ENCODE results near the gene IKBKE.

The IKBKE gene

GRCh38 chr1:206450281-206450680 lies 20.0 kb upstream of the IKBKE start:
- H2AFZ ChIP-seq: no peak overlapping the region

DNA sequence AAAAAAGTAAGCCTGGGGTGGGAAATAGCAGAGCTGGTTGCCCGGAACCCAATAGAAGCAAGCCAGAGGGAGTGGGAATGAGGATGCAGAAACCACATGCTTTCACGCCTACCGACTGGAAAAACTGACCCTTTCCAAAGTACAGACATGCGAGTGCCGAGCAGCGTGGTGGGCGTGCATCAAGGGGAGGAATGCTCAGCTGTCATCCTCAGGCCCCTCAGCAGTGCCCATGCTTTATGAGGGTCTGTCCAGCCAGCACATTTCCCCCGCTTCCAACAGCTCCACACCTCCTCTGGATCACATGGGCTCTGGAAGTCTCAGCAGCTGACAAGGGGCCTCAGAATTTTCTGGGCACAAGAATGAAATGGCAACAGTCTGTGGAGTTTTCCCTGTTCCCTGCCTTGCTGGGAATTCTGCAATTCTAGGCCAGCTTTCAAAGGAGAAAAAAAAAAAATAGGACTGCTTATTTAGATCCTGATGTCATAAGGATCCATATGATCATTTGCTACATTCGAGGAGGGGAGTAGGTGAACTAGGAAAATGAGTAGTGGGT lies 19.1 kb upstream of the IKBKE start:
- no peak overlapping the region for H3K27ac ChIP-seq
- H3K9me3 ChIP-seq (ENCODE audit: control insufficient read depth, low read length): no peaks in the 10 kb centered on the region
- H3K4me1 ChIP-seq: no peaks in the 10 kb centered on the region
- no peak overlapping the region for H3K4me3 ChIP-seq (ENCODE audit: low read depth, low read length)
- no peak overlapping the region for H2AFZ ChIP-seq
- no peak overlapping the region for H3K9ac ChIP-seq
- no peak for TF ChIP-seq CTCF (IDR thresholded peaks at IDR 0.05)
- H3K27me3 ChIP-seq (ENCODE audit: control insufficient read depth, insufficient read depth, low read length): no peaks in the 10 kb centered on the region
- H3K36me3 ChIP-seq (ENCODE audit: control insufficient read depth, insufficient read depth, low read length): no peaks in the 10 kb centered on the region
- H3K79me2 ChIP-seq: no peaks in the 10 kb centered on the region
- no peak overlapping the region for H3K4me2 ChIP-seq (ENCODE audit: low read length)

More at GRCh38 chr1:206450281-206450680, 20.0 kb upstream of the IKBKE start:
- Histone ChIP-seq H3K27ac (no peak overlapping the region), H3K27me3 (ENCODE audit: control insufficient read depth, insufficient read depth, low read length) (no peaks in the 10 kb centered on the region), H3K4me2 (ENCODE audit: low read length) (no peak overlapping the region), H3K79me2 (no peaks in the 10 kb centered on the region), H3K4me1 (no peaks in the 10 kb centered on the region), H3K9me3 (ENCODE audit: control insufficient read depth, low read length) (no peaks in the 10 kb centered on the region), H3K36me3 (ENCODE audit: control insufficient read depth, insufficient read depth, low read length) (no peaks in the 10 kb centered on the region), H3K9ac (no peak overlapping the region), H3K4me3 (ENCODE audit: low read depth, low read length) (no peak overlapping the region)
- no peak for TF ChIP-seq CTCF (IDR thresholded peaks at IDR 0.05)

DNA sequence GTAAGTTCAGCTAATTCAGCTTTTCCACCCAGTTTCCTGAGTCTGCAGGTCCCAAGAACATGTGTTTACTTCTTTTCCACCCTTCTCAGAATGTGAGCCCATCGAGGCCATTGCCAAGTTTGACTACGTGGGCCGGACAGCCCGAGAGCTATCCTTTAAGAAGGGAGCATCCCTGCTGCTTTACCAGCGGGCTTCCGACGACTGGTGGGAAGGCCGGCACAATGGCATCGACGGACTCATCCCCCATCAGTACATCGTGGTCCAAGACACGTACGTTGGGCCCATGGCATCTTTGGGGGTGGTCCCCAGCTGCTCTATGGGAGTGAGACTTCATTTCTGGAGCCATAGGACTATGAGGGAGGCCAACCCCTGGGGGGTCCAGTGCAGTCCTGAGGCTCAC lies 17.2 kb upstream of the IKBKE start:
- Histone ChIP-seq H3K9ac (no peak overlapping the region), H3K36me3 (ENCODE audit: control insufficient read depth, insufficient read depth, low read length) (no peaks in the 10 kb centered on the region)
- TF ChIP-seq CTCF (IDR thresholded peaks at IDR 0.05): no peak

DNA sequence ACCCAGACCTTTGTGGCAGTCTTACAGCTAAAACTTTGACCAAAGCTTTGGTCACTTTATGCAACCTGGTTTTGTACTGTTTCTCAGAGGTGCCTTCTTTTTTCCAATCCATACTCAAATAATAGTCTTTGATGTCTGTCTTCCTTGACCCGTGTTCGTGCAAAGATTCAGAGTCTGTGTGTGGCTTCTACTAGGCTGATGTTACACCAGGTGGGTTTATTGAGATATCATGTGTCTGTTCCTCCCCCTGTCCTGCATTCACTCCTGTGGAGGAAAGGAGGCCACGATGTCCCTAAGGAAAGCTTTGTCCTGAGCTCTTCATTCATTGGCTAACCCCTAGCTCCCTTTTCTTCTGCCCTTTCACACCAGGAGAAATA lies 15.0 kb upstream of the IKBKE start:
- Histone ChIP-seq H3K27me3 (ENCODE audit: control insufficient read depth, insufficient read depth, low read length) (no peaks in the 10 kb centered on the region), H3K4me1 (no peaks in the 10 kb centered on the region), H3K4me2 (ENCODE audit: low read length) (no peak overlapping the region), H3K79me2 (no peaks in the 10 kb centered on the region), H3K4me3 (ENCODE audit: low read depth, low read length) (no peak overlapping the region), H2AFZ (no peak overlapping the region), H3K27ac (no peak overlapping the region), H3K9me3 (ENCODE audit: control insufficient read depth, low read length) (no peaks in the 10 kb centered on the region), H3K36me3 (ENCODE audit: control insufficient read depth, insufficient read depth, low read length) (no peaks in the 10 kb centered on the region), H3K9ac (no peak overlapping the region)
- no peak for TF ChIP-seq CTCF (IDR thresholded peaks at IDR 0.05)

More for the DNA sequence above, 17.2 kb upstream of the IKBKE start:
- H3K27ac ChIP-seq: no peak overlapping the region
- no peak overlapping the region for H3K4me3 ChIP-seq (ENCODE audit: low read depth, low read length)
- no peaks in the 10 kb centered on the region for H3K79me2 ChIP-seq
- no peak overlapping the region for H3K4me2 ChIP-seq (ENCODE audit: low read length)
- no peak overlapping the region for H2AFZ ChIP-seq
- no peaks in the 10 kb centered on the region for H3K27me3 ChIP-seq (ENCODE audit: control insufficient read depth, insufficient read depth, low read length)
- no peaks in the 10 kb centered on the region for H3K4me1 ChIP-seq
- H3K9me3 ChIP-seq (ENCODE audit: control insufficient read depth, low read length): no peaks in the 10 kb centered on the region

- H3K79me2 ChIP-seq: no peaks in the 10 kb centered on the region
- TF ChIP-seq CTCF (IDR thresholded peaks at IDR 0.05): no peak
- no peak overlapping the region for H2AFZ ChIP-seq
- H3K4me3 ChIP-seq (ENCODE audit: low read depth, low read length): no peak overlapping the region
- H3K4me2 ChIP-seq (ENCODE audit: low read length): no peak overlapping the region
- no peak overlapping the region for H3K9ac ChIP-seq
- no peaks in the 10 kb centered on the region for H3K4me1 ChIP-seq
- no peaks in the 10 kb centered on the region for H3K36me3 ChIP-seq (ENCODE audit: control insufficient read depth, insufficient read depth, low read length)
- H3K27me3 ChIP-seq (ENCODE audit: control insufficient read depth, insufficient read depth, low read length): no peaks in the 10 kb centered on the region
- no peak overlapping the region for H3K27ac ChIP-seq
- no peaks in the 10 kb centered on the region for H3K9me3 ChIP-seq (ENCODE audit: control insufficient read depth, low read length)
These were observed 14.5 kb upstream of the IKBKE start for GRCh38 chr1:206455666-206456344.

Measured in parathyroid adenoma (tissue), 2 donors.